ENCODE measurements around the gene CHST11. TPM values are rescaled to one million over a fixed set of nuclear protein-coding genes. Genes with fewer than 3 reads are reported as not detected.

The CHST11 gene
- total and polyA plus RNA-seq, 2 donors from 2014 or later = 2.0 to 23.3 TPM

DNA sequence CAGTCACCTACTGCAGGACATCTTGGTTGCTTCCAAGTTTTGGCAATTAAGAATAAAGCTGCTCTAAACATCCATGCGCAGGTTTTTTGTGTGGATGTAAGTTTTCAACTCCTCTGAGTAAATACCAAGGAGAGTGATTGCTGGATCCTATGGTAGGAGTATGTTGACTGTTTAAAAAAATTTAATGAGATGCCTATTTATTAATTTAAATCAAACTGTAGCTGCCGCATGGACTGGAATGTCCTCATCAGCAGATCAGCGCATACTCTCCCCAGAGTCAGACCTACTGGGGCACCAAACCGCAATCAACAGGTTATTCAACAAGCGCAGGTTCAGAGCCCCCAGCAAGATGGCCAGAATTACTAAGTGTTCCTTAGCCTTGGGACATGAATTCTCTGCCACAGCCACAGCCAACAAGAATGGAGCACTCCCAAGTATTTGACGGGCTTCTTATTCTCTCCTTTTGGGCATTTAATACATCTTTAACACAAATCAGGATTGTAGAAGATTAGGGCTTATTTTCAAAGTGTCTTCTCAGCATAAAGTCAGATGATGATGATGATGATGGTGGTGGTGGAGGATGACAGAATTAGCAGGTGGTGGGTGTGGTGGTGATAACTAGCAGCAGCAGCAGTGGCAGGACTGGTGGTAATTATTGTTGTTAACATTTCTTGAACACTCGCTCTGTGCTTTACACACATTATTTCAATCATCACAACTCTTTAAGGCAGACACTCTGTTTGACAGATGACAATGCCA is 170.7 kb downstream of the CHST11 start:
- intact Hi-C loops (cut with DNase I) = no loop called here
- H3K4me1 ChIP-seq (ENCODE audit: control insufficient read depth in 2 of 3, insufficient read depth in 2 of 3, low read depth in 1 of 3, low read length in 3 of 3) = no peaks in the 10 kb centered on the region
- no peaks in the 10 kb centered on the region for H3K9me3 ChIP-seq (ENCODE audit: control insufficient read depth in 2 of 3, insufficient read depth in 1 of 3, low read length in 3 of 3)
- no peak overlapping the region for H3K9ac ChIP-seq (ENCODE audit: low read length in 3 of 3)
- H3K4me3 ChIP-seq (ENCODE audit: low read length in 3 of 3) = no peak overlapping the region
- FAIRE-seq (no peak), DNase-seq (no peak)
- no peak overlapping the region for H3K27ac ChIP-seq (ENCODE audit: low read depth in 2 of 2, low read length in 2 of 2)
- TF ChIP-seq, protein P1, sequence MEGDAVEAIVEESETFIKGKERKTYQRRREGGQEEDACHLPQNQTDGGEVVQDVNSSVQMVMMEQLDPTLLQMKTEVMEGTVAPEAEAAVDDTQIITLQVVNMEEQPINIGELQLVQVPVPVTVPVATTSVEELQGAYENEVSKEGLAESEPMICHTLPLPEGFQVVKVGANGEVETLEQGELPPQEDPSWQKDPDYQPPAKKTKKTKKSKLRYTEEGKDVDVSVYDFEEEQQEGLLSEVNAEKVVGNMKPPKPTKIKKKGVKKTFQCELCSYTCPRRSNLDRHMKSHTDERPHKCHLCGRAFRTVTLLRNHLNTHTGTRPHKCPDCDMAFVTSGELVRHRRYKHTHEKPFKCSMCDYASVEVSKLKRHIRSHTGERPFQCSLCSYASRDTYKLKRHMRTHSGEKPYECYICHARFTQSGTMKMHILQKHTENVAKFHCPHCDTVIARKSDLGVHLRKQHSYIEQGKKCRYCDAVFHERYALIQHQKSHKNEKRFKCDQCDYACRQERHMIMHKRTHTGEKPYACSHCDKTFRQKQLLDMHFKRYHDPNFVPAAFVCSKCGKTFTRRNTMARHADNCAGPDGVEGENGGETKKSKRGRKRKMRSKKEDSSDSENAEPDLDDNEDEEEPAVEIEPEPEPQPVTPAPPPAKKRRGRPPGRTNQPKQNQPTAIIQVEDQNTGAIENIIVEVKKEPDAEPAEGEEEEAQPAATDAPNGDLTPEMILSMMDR (IDR thresholded peaks at IDR 0.05; ENCODE audit: borderline replicate concordance, extremely low read depth, insufficient read depth) = no peak
- no peaks in the 10 kb centered on the region for H3K36me3 ChIP-seq (ENCODE audit: control insufficient read depth in 2 of 3, insufficient read depth in 3 of 3, low read length in 3 of 3)
- no peaks in the 10 kb centered on the region for H3K27me3 ChIP-seq (ENCODE audit: control insufficient read depth, insufficient read depth, low read length)

DNA sequence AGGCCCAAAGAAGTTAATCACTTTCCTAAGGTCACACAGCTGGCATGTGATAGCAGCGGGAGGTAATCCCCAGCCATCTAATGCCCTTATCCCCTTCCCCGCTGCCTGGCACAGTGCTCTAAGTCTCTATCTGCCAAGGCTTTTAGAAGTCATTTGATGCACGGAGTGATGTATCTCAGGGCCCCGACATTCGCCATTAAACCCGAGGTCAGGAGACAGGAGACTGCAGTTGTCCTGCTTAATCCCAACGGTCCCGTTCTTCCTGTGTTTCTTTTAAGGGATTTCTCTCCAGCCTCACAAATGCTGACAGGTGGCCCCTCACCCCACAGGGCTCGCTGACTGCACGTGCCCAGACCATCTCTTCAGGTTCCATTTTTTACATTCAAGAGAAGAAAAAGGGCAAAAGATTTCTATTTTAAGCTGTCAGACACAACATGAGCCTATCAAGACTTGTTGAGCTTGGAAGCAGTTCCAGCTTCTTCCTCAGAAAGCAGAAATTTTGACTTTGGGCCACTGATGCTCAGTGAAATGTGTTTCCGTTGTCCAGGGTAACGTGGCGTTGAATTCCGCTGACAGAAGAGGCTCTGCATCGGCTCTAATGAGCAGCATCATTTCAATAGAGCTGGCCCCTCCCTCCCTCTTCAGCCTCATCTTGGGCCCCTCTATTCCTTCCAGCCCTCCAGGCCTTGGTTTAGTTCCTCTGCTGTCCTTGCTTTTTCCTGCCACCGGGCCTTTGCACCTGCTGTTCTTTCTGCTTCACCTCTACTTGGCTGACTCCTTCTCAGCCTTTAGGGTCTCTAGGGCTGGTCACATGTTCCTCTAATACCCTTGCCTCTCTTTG is 171.5 kb downstream of the CHST11 start:
- no peak for FAIRE-seq
- no peak for DNase-seq
- Histone ChIP-seq H3K9me3 (ENCODE audit: control insufficient read depth in 2 of 3, insufficient read depth in 1 of 3, low read length in 3 of 3) (no peaks in the 10 kb centered on the region), H3K27me3 (ENCODE audit: control insufficient read depth, insufficient read depth, low read length) (no peaks in the 10 kb centered on the region), H3K4me3 (ENCODE audit: low read length in 3 of 3) (no peak overlapping the region), H3K27ac (ENCODE audit: low read depth in 2 of 2, low read length in 2 of 2) (no peak overlapping the region), H3K9ac (ENCODE audit: low read length in 3 of 3) (no peak overlapping the region), H3K4me1 (ENCODE audit: control insufficient read depth in 2 of 3, insufficient read depth in 2 of 3, low read depth in 1 of 3, low read length in 3 of 3) (no peaks in the 10 kb centered on the region), H3K36me3 (ENCODE audit: control insufficient read depth in 2 of 3, insufficient read depth in 3 of 3, low read length in 3 of 3) (no peaks in the 10 kb centered on the region)
- intact Hi-C loops (cut with DNase I) = no loop called here
- TF ChIP-seq, protein P1 (IDR thresholded peaks at IDR 0.05; ENCODE audit: borderline replicate concordance, extremely low read depth, insufficient read depth) = no peak

DNA sequence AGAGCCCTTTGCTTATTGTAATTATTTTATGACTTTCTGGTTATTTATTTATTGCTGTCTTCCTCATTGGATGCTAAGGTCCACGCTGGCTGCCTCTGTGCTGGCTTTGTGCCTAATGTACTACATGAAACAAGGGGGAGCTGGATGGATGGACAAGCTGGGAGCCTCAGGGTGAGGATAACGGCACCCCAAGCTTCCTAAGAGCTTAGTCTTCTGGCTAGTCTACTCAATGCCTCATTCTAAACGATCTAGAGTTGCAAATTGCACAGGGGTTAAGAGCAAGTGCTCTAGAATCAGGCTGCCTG is 172.0 kb downstream of the CHST11 start:
- FAIRE-seq = no peak
- TF ChIP-seq, protein P1 (IDR thresholded peaks at IDR 0.05; ENCODE audit: borderline replicate concordance, extremely low read depth, insufficient read depth) = no peak
- H3K36me3 ChIP-seq (ENCODE audit: control insufficient read depth in 2 of 3, insufficient read depth in 3 of 3, low read length in 3 of 3) = no peaks in the 10 kb centered on the region
- H3K4me1 ChIP-seq (ENCODE audit: control insufficient read depth in 2 of 3, insufficient read depth in 2 of 3, low read depth in 1 of 3, low read length in 3 of 3) = no peaks in the 10 kb centered on the region
- no peaks in the 10 kb centered on the region for H3K9me3 ChIP-seq (ENCODE audit: control insufficient read depth in 2 of 3, insufficient read depth in 1 of 3, low read length in 3 of 3)
- DNase-seq = no peak
- no peaks in the 10 kb centered on the region for H3K27me3 ChIP-seq (ENCODE audit: control insufficient read depth, insufficient read depth, low read length)
- no peak overlapping the region for H3K27ac ChIP-seq (ENCODE audit: low read depth in 2 of 2, low read length in 2 of 2)
- no peak overlapping the region for H3K9ac ChIP-seq (ENCODE audit: low read length in 3 of 3)
- intact Hi-C loops (cut with DNase I) = no loop called here
- no peak overlapping the region for H3K4me3 ChIP-seq (ENCODE audit: low read length in 3 of 3)
